HG03025 (cell line): ENCODE measurements around the gene TAF3.

Source experiments
- ATAC-seq: cut with Tn5 transposase; IDR thresholded peaks from one replicate; pipeline ENCODE4 v1.9.1; 2021; ENCODE audit warnings: mild to moderate bottlenecking, moderate library complexity; ENCODE audit not compliant: unreplicated experiment, low FRiP score

The TAF3 gene

GRCh38 chr10:7862121-7862514 is 43.8 kb downstream of the TAF3 start:
- no peak for ATAC-seq

GRCh38 chr10:7866176-7866575 is 47.9 kb downstream of the TAF3 start:
- no peak for ATAC-seq

GRCh38 chr10:7872041-7872442 is 53.7 kb downstream of the TAF3 start:
- no peak for ATAC-seq

- no peak for ATAC-seq
Measured at GRCh38 chr10:7874864-7875263, 56.6 kb downstream of the TAF3 start.

GRCh38 chr10:7876541-7877127 is 58.3 kb downstream of the TAF3 start:
- ATAC-seq, result no peak

- no peak for ATAC-seq
Measured at GRCh38 chr10:7881119-7881518, 62.8 kb downstream of the TAF3 start.

GRCh38 chr10:7886056-7886455 is 67.8 kb downstream of the TAF3 start:
- ATAC-seq, result no peak

- ATAC-seq, result no peak
Measured at GRCh38 chr10:7887174-7887816, 69.0 kb downstream of the TAF3 start.

- ATAC-seq, result no peak
Measured at GRCh38 chr10:7889947-7890542, 71.7 kb downstream of the TAF3 start.

GRCh38 chr10:7890781-7891180 is 72.5 kb downstream of the TAF3 start:
- no peak for ATAC-seq

- no peak for ATAC-seq
Measured at GRCh38 chr10:7891634-7892033, 73.3 kb downstream of the TAF3 start.

GRCh38 chr10:7892146-7892545 is 73.8 kb downstream of the TAF3 start:
- no peak for ATAC-seq

- ATAC-seq, result no peak
Measured at GRCh38 chr10:7895699-7896090, 77.4 kb downstream of the TAF3 start.

- ATAC-seq, result no peak
Measured at GRCh38 chr10:7896297-7896696, 78.0 kb downstream of the TAF3 start.

- ATAC-seq, result no peak
Measured at GRCh38 chr10:7901256-7901655, 83.0 kb downstream of the TAF3 start.

- no peak for ATAC-seq
Measured at GRCh38 chr10:7902413-7902812, 84.1 kb downstream of the TAF3 start.

GRCh38 chr10:7903851-7904250 is 85.5 kb downstream of the TAF3 start:
- ATAC-seq, result no peak

- ATAC-seq, result no peak
Measured at GRCh38 chr10:7906128-7906527, 87.8 kb downstream of the TAF3 start.

- ATAC-seq, result no peak
Measured at GRCh38 chr10:7908541-7909210, 90.4 kb downstream of the TAF3 start.

GRCh38 chr10:7913126-7913872 is 95.0 kb downstream of the TAF3 start:
- no peak for ATAC-seq

- no peak for ATAC-seq
Measured at GRCh38 chr10:7915923-7916536, 97.7 kb downstream of the TAF3 start.
